NCI-H146 treated with DMSO at 0.1 percent for 48 hours (cell line): ENCODE results near the gene MMP24.
"Not testable (repeated sequence)": the region's sequence is repeated elsewhere in the genome, so short reads cannot be mapped to it uniquely, and the experiment has no call there.

Source experiments
- DNase-seq: peaks from one replicate; lab custom pipeline; 2025; ENCODE audit not compliant: unreplicated experiment; lab: John Stamatoyannopoulos, UW

The MMP24 gene

GRCh38 chr20:35226126-35226883 is at the start of gene MMP24:
MMP24 (plus strand) TSS chr20:35226690; CDS start chr20:35226739, 49 bp downstream.
- DNase-seq = peak; percentile 24

DNA sequence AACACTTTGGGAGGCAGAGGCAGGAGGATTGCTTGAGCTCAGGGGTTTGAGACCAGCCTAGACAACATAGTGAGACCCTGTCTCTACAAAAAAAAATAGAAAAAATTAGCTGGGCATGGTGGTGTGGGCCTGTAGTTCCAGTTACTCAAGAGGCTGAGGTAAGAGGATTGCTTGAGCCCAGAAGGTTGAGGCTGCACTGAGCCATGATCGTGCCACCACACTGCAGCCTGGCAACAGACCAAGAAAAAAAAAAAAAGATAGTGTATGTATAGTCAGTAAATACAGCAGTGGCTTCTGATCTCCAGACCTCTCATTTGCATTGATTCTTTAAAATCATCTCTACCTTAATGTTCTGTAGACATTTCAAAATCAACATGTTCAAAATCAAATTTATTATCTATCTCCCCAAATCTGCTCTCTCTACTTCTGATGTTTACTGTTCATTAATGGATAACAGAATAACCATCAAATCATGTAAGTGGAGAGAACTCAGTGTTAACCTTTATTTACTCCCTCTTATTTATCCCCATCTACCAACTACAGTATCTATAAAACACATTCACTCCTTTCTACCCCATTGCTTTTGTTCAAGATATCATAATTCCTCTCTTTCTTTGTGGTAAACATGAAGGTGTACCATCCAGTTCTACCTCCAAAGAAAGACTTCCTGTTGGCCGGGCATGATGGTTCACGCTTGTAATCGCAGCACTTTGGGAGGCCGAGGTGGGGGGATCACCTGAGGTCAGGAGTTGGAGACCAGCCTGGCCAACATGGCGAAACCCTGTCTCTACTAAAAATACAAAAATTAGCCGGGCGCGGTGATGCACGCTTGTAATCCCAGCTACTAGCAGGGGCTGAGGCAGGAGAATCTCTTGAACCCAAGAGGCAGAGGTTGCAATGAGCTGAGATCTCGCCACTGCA is 46.9 kb upstream of the MMP24 start:
- DNase-seq = no peak

DNA sequence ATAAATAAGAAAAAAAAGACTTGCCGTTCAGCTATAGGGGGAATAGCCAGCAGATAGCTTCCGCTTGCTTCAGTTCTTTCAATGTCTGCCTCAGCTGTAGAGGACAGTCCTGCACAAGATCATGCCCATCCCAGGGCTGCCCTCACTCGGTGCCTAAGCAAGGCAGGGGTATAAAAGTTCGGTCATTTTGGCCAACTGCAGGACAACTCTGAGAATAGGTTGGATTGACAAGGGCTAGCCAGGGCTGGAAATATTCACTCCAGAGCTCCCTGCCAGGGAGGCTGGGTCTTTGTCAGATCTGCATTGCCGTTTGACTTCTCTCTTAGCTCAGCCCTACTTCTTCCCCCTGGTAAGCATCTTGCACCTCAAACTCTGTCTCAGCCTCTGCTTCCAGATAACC is 46.2 kb upstream of the MMP24 start:
- no peak for DNase-seq

DNA sequence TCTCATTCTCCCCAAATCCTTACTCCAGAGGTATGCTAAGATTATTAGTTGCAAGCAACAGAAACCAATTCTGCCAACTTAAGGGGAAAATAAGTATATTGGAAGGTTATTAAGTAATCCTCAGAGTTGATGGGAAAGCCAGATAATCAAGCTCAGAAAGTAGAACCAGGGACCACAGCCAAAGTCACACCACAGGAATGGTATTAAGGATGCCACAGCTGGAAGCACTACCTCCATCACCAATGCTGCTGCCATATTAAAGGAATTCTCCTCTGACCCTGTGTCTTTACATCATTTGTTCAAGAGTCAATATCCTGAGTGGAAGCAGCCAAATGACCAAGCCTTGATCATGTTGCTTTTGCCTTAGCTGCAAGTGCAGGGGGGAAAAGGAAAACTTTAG is 44.8 kb upstream of the MMP24 start:
- no peak for DNase-seq

GRCh38 chr20:35186691-35187289 is 39.7 kb upstream of the MMP24 start:
- not testable (repeated sequence) for DNase-seq

GRCh38 chr20:35187584-35188190 is 38.8 kb upstream of the MMP24 start:
- DNase-seq = no peak

- DNase-seq = not testable (repeated sequence)
Observed at GRCh38 chr20:35189223-35189622, 37.3 kb upstream of the MMP24 start.

GRCh38 chr20:35190556-35190955 is 35.9 kb upstream of the MMP24 start:
- DNase-seq = no peak

GRCh38 chr20:35191419-35192117 is 34.9 kb upstream of the MMP24 start:
- no peak for DNase-seq

DNA sequence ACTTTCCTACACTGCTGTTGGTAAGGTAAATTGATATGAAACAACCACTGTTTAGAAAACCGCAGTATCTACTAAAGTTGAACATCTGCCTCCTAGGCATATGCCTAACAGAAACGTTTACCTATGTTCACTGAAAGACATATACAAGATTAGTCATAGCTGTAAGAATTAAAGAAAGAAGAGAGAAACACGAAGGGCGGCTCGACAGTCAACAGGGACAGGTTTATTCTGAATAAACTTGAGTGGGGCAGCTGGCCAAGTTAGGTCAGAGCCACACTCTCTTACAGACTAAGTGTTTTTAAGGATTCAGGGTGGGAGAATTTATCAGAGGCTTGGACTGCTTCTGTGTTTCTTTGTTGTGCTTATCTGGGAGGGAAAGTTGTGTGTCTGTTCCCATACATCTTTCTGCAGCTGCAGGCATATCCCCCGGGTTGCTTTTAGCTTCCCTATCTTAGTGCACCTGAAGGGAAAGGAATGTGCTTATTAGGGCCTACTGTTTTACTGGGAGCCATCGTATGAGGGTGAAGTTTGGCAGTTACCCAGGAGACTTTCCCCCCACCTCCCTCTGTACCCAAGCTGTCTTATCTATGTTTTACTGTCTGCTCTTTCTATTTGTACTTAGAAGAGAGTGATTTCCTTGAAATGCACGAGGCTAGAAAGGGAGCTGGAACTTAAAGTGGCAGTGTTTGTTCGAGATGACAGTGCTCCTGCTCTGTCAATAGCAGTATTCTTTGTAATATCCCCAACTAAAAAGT is 34.2 kb upstream of the MMP24 start:
- no peak for DNase-seq

DNA sequence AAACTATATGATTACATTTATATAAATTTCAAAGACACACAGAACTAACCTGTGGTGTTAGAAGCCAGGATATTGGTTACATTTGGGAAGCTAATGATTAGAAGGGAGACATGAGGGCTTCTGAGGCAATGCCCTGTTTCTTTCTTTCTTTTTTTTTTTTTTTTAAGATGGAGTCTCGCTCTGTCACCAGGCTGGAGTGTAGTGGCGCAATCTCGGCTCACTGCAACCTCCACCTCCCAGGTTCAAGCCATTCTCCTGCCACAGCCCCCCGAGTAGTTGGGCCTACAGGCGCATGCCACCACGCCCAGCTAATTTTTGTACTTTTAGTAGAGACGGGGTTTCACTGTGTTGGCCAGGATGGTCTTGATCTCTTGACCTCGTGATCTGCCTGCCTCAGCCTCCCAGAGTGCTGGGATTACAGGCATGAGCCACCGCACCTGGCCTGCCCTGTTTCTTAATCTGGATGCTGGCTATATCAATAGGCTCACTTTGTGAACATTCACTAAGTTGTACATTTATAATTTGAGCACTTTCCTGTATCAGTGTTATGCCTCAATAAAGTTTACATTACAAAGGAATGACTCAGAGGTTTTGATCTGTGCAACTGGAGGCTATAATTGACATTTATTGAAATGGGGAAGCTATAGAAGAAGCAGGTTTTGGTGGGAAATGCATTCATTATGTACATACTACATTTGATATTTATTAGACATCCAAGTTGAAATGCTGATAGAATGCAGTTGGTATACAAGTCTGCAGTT is 33.3 kb upstream of the MMP24 start:
- DNase-seq = not testable (repeated sequence)

GRCh38 chr20:35196313-35196712 is 30.2 kb upstream of the MMP24 start:
- no peak for DNase-seq

DNA sequence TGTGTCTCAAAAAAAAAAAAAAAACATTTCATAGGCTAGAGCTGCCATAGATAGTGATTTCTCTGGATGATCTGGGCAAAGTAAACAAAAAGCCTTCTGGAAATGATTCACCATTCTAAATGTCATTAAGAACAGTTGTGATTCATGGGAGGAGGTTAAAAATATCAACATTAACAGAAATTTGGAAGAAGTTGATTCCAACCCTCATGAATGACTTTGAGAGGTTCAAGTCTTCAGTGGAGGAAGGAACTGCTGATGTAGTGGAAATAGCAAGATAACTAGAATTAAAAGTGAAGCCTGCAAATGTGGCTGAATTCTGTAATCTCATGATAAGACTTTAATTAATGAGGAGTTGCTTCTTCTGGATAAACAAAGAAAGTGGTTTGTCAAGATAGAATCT is 26.8 kb upstream of the MMP24 start:
- no peak for DNase-seq

GRCh38 chr20:35200267-35200666 is 26.2 kb upstream of the MMP24 start:
- DNase-seq = no peak

- DNase-seq = not testable (repeated sequence)
Observed at GRCh38 chr20:35201467-35201866, 25.0 kb upstream of the MMP24 start.

- DNase-seq = no peak
Observed at GRCh38 chr20:35206802-35207201, 19.7 kb upstream of the MMP24 start.

DNA sequence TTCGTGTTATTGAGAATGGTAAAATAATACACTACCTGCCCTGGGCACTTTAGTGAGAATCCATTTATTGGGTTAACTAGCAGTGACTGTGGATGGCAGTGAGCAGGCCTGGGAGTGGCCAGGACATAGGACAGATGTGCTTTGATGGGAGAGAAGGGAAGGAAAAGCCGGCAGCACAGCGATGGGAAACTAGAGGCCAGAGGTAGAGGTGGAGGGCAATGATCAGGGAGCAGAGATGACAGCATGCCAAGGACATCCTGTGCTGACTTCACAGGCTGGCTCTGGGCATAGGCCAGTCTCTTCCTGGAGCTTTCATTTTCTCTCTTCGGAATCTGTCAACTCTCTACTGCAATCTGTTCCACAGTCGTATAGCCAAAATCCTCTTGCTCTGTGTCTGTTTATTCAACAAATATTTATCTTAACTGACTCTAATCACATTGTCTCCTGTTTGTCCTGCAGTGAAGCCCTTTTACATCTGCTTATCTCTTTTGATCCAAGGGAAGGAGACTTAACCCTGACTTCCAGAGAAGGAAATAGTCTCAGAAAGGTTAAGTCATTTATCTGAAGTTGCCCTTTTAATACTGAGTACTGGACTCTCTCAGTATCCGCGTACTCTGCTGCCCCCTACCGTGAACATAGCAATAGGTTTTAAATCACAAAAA is 18.4 kb upstream of the MMP24 start:
- DNase-seq = peak; percentile 71

DNA sequence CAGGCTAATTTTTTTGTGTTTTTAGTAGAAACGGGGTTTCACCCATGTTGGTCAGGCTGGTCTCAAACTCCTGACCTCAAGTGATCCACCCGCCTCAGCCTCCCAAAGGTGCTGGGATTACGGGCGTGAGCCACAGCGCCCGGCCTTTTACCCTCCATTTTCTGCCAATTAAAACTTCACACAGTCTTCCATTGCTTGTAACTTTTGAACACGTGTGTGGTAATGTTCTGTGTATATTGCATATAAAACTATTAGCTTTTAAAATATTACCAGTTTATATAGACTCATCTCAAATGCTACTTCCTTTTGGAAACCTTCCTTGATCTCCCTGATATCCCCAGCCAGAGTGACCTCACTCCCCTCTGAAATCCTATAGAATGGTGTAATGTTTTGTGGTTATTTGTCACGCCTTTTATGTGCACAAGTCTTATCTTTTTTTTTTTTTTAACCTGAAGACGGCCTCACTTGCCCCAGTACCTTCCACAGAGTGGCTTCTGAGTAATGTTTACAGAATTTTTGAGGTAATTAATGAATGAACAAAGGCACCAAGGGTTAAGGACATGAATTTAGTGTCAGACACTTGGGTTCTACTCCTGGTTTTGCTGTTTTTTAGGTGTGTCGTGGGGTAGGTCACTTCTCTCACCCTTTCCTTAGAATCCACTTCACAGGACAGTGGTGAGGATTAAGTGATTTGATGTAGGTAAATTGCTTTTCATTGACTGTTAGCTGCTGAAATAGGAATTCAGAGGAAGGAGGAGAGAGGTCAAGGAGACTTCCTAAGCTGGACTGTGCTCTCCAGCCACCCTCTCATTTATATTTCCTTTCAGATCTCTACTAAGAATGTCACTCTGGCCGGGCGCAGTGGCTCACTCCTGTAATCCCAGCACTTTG is 11.2 kb upstream of the MMP24 start:
- no peak for DNase-seq
